ENCODE measurements around the gene GPR137.
A peak's percentile ranks its signal among the peaks of the same experiment; 100 is the strongest.

GPR137 gene

DNA sequence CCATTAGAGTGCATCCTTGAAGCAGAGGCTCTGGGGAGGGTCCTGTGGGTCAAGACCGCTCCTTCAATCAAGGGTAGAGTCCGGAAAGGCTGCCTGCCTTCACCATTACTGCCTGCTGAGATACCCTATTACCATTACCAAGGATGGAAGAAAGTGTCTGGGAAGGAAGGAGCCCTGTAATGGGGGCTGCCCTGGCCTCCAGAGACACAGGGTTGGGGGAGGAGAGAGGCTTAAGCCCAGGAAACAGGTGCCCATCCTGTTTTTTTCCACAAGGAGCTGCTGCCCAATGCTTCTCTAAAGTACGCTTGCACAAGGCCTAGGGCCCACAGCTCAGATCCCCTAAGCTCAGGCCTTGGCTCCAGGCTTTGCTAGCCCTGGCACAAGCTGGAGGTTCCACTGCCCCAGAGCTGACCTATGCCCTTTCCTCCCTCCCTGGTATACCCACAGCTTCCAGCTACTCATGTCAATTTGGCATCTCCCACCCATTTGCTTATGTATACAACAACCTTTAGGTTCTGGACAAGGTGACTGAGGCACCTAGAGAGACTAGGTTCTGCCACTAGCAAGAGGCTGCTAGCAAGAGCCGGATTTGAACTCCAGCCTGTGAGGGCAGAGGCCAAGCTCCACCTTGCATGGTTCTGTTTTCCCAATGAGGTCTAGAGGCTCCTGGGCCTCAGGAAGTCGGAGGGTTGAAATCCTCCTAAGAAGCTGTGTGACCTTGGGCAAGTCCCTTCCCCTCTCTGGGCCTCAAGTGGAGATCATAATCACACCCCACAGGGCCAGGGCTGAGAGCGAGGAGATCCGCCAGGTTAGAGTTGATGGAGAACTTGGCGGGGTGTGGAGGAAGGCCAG is 35.9 kb upstream of the GPR137 start:
- no peak for DNase-seq (ENCODE audit: low spot score)

GRCh38 chr11:64250415-64251015 is 35.1 kb upstream of the GPR137 start:
- DNase-seq (ENCODE audit: low spot score) = peak; percentile 44

DNA sequence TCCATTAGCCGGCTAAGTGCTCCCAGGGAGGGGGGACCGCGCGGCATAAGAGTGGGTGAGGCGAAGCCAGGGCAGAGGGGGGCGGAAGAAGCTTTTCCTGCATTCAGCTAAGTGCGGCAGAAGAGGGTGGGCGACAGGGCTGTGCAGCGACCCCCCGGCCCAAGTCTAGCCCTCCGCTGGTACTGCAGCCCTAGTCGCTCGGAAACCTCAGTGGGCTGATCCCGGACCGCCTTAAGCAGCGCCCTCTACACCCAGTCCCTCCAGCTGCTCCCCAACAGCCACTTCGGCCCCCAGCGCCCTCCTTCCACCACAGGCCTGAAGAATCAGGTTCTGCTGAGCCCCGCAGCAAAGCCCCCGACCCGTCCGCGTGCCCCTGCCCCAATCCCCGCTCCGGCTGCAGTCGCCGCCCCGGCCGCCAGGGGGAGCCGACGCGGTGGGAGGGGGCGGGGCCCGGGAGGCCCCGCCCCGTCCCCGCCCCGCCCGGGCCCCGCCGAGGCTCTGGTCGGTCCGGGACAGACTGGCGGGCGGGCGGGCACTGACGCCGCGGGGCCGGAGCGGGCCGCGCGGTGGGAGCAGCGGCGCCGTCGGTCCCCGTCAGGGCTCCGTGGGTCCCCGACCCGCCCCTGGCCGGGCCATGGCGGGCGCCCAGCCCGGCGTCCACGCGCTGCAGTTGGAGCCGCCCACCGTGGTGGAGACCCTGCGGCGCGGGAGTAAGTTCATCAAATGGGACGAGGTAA is 34.5 kb upstream of the GPR137 start, which contains the start of gene PLCB3:
Gene PLCB3, plus strand, starts transcription at position 515 of the 737 bp plus-strand sequence. Its CDS starts 120 bp downstream, at position 635.
- DNase-seq (ENCODE audit: low spot score) = peak; percentile 84

- no peak for DNase-seq (ENCODE audit: low spot score)
Observed at GRCh38 chr11:64251753-64252002, 34.0 kb upstream of the GPR137 start.

DNA sequence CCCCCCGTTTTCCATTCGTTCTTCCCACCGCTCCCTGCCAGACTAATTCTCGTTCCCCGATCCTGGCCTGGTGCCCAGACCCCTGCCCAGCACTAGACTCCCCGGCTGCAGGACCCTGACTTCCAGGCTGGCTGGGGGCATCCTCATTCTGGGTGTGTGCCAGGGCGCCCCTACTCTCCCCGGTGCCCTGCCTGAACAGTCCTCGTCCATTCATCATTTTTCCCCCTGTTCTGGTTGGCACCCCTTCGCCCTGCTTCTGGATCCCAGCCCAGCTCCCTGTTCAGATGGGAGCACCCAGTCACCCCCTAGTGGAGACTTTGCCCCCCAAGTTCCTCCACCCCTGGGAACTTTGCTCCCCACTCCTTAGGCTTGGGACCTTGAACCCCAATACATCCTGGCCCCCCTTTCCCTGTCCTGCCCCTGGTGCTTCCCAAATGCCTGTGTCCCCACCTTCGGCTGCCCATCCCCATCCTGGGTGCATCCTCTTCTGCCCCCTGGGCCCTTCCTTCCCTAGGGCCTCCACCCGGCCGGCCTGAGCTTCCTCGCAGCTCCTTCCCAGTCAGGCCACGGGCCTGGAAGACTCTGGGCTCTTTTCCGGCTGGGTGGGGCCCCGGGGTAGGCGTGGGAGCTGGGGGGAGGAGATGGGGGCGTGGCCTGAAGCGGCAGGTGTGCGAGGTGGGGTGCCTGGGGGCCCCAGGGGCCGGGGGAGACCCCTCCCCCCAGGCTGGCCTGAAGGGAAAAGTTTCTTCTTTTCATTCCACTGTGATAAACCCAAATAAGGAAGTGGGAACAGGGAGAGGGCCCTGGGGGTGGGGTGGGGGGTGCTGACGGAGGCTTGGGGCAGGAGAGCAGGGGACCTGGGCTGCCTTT is 33.4 kb upstream of the GPR137 start:
- peak; percentile 85 for DNase-seq (ENCODE audit: low spot score)

GRCh38 chr11:64253043-64253442 is 32.6 kb upstream of the GPR137 start:
- no peak for DNase-seq (ENCODE audit: low spot score)

GRCh38 chr11:64253481-64253880 is 32.2 kb upstream of the GPR137 start:
- DNase-seq (ENCODE audit: low spot score) = peak; percentile 61

GRCh38 chr11:64254326-64254725 is 31.3 kb upstream of the GPR137 start:
- DNase-seq (ENCODE audit: low spot score) = no peak

GRCh38 chr11:64255135-64256128 is 30.2 kb upstream of the GPR137 start:
- DNase-seq (ENCODE audit: low spot score) = no peak

GRCh38 chr11:64256300-64256699 is 29.3 kb upstream of the GPR137 start:
- DNase-seq (ENCODE audit: low spot score) = no peak

DNA sequence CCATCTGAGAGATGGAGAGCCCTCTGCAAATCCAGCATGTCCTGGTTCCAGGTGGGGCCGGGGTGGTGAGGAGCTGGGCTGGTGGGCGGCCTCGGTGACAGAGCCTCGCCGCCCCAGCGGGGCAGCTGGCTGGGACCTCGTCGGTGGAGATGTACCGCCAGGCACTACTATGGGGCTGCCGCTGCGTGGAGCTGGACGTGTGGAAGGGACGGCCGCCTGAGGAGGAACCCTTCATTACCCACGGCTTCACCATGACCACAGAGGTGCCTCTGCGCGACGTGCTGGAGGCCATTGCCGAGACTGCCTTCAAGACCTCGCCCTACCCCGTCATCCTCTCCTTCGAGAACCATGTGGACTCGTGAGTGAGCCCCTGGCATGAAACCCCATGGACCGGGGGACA is 27.3 kb upstream of the GPR137 start:
- DNase-seq (ENCODE audit: low spot score) = no peak

GRCh38 chr11:64258946-64259532 is 26.6 kb upstream of the GPR137 start:
- no peak for DNase-seq (ENCODE audit: low spot score)

GRCh38 chr11:64259533-64260067 is 26.0 kb upstream of the GPR137 start:
- no peak for DNase-seq (ENCODE audit: low spot score)

DNA sequence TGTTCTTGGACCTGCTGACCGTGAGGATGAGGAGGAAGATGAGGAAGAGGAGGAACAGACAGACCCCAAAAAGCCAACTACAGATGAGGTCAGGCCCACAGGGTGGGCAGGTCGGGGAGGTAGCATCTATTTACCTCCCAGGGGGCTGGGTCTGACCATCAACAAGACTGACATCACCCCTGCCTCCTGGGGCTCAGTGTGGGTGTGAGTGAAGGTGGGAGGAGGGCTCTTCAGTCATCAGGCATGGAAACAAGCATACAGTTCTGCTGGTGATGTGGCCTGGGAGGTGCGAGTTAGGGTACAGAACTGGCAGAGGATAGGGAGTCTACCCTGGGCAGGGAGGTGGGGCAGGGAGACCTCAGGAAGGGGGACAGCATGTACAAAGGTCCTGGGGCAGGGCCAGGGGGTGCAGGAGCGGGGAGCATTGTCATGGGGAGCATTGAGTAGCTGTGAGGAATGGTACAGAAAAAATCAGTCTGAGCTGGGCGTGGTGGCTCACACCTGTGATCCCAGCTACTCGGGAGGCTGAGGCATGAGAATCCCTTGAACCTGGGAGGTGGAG is 25.4 kb upstream of the GPR137 start:
- no peak for DNase-seq (ENCODE audit: low spot score)

GRCh38 chr11:64261556-64262080 is 24.0 kb upstream of the GPR137 start:
- no peak for DNase-seq (ENCODE audit: low spot score)

DNA sequence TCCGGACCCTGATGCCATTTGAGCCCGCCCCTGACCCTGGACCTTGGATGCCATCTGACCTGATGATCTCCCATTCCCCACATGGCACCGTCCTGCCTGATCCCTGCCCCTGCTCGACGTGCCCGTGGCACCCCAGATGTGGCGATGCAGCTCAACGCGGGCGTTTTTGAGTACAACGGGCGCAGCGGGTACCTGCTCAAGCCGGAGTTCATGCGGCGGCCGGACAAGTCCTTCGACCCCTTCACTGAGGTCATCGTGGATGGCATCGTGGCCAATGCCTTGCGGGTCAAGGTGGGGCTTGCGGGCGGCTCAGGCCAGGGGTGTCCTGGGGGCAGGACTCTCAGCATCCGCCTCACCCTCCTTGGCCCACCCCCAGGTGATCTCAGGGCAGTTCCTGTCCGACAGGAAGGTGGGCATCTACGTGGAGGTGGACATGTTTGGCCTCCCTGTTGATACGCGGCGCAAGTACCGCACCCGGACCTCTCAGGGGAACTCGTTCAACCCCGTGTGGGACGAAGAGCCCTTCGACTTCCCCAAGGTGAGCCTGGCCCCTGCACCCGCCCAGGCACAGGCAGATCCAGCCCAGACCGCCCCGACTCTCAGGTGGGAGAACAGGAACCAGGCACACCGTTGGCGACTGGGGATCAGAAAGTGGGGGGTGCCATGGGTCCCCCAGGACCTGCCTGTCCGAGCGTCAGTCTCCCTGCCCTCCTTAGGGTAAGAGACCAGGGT is 23.2 kb upstream of the GPR137 start:
- DNase-seq (ENCODE audit: low spot score) = no peak

DNA sequence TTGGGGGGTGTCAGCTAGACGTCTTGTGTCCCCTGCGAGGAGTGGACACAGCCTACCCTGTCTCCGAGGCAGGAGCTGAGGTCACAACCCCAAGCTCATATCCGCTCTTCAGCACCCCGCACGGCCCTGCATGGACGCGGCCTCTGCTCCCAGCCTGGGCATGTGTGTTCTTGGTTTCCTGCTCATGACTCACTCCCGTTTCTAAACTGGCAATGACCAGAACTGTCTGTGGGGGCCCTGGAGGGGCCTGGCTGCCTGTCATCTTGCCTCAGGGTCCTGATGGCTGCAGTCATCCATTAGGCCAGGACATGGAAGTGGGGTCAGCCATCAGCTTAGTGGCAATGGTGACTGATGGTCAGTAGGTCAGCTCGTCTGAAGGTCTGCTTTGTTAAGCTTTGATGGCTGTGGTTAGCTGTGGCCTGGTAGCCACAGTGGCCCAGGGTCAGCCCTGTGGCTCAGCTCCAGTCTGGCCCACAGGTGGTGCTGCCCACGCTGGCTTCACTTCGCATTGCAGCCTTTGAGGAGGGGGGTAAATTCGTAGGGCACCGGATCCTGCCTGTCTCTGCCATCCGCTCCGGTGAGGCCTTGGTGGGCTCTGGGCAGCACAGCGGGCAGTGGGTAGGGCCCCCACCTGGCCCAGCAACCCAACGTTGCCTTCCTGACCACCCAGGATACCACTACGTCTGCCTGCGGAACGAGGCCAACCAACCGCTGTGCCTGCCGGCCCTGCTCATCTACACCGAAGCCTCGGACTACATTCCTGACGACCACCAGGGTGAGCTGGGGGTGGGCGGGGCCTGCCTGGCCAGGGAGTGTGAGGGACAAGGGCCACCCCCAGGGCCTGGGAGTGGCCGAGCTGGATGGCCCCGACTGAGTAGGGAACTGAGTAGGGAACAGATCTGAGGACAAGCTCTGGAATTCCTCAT is 22.4 kb upstream of the GPR137 start:
- no peak for DNase-seq (ENCODE audit: low spot score)

DNA sequence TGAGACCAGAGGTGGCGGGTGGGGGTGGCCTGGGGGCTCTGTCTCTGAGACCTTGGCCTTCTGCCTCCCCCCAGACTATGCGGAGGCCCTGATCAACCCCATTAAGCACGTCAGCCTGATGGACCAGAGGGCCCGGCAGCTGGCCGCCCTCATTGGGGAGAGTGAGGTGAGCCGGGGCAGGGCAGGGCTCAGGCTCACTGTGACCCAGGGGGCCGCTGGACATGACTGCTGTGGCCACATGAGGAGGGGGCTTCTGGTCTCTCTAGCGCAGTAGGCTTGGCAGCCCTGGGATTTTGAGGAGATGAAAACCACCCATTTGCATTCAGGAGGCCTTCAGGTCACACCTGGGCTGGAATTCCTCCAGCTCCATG is 21.7 kb upstream of the GPR137 start:
- DNase-seq (ENCODE audit: low spot score) = no peak
